ENCODE results near the gene EXOC1L. TPM values are rescaled to one million over a fixed set of nuclear protein-coding genes. Genes with fewer than 3 reads are reported as not detected.

The EXOC1L gene
- total and polyA plus RNA-seq, 2 donors (not counting 1 experiment from before 2014, with no cell fraction given) = not detected

GRCh38 chr4:55808186-55808585, 11.4 kb upstream of the EXOC1L start:
- Histone ChIP-seq H3K9ac (ENCODE audit: low read length) (no peak overlapping the region), H3K9me3 (ENCODE audit: control extremely low read depth in 1 of 3, control insufficient read depth in 2 of 3, insufficient read depth in 1 of 3, low read length in 2 of 3) (no peaks in the 10 kb centered on the region), H3K79me2 (ENCODE audit: control insufficient read depth, insufficient read depth, low read length) (no peaks in the 10 kb centered on the region), H2AFZ (ENCODE audit: insufficient read depth, low read depth, low read length, poor library complexity, severe bottlenecking) (no peak overlapping the region), H3K4me2 (replicated peaks; ENCODE audit: low read depth, low read length, poor library complexity, severe bottlenecking) (no peak overlapping the region), H3K36me3 (replicated peaks in 1 of 2; ENCODE audit: control extremely low read depth in 1 of 2, control insufficient read depth in 1 of 2, extremely low read depth in 1 of 2, insufficient read depth in 2 of 2, low read length in 1 of 2) (no peaks in the 10 kb centered on the region), H3K4me3 (ENCODE audit: control extremely low read depth in 1 of 5, extremely low read depth in 1 of 5, insufficient read depth in 1 of 5, low read depth in 2 of 5, low read length in 4 of 5) (no peak overlapping the region), H3K27ac (ENCODE audit: low read length in 2 of 2) (no peak overlapping the region), H4K20me1 (ENCODE audit: control insufficient read depth, insufficient read depth, low read length, poor library complexity, severe bottlenecking) (no peaks in the 10 kb centered on the region), H3K4me1 (ENCODE audit: control insufficient read depth in 2 of 2, insufficient read depth in 2 of 2, low read length in 2 of 2) (no peaks in the 10 kb centered on the region), H3K27me3 (replicated peaks in 1 of 4; ENCODE audit: control extremely low read depth in 1 of 4, control insufficient read depth in 3 of 4, insufficient read depth in 4 of 4, low read length in 3 of 4) (peaks cover 0 to 2% (median 0%) of the 10 kb centered on the region in 4 experiments)
- no peak overlapping the region for H3K27ac Mint-ChIP-seq
- POLR2A ChIA-PET = no interaction called here
- H3K4me1 Mint-ChIP-seq = no peaks in the 10 kb centered on the region
- no peak for ATAC-seq (ENCODE audit: low read depth)
- no CpG with 5 or more reads among the region's 2 CpGs for WGBS (ENCODE audit: insufficient coverage)
- H3K27me3 Mint-ChIP-seq = peaks cover 45% of the 10 kb centered on the region
- H3K4me3 Mint-ChIP-seq = no peak overlapping the region
- no peak for DNase-seq
- intact Hi-C loops (cut with micrococcal nuclease) = no loop called here
- no peaks in the 10 kb centered on the region for H3K9me3 Mint-ChIP-seq (ENCODE audit: insufficient read depth)
- CTCF ChIA-PET = no interaction called here
- no peak for TF ChIP-seq EZH2 (IDR thresholded peaks at IDR 0.05; ENCODE audit: borderline replicate concordance, insufficient read depth, low read depth, low read length, poor library complexity, severe bottlenecking)
- no peak for TF ChIP-seq CTCF (IDR thresholded peaks at IDR 0.05)

- no peak overlapping the region for H3K4me2 ChIP-seq (replicated peaks; ENCODE audit: low read depth, low read length, poor library complexity, severe bottlenecking)
- Mint-ChIP-seq H3K27ac (no peak overlapping the region), H3K27me3 (peaks cover 45% of the 10 kb centered on the region), H3K4me3 (no peak overlapping the region), H3K9me3 (ENCODE audit: insufficient read depth) (no peaks in the 10 kb centered on the region), H3K4me1 (no peaks in the 10 kb centered on the region)
- WGBS (ENCODE audit: insufficient coverage) = 100% methylated on average over 2 of the region's 5 CpGs
- ChIA-PET CTCF (no interaction called here), POLR2A (no interaction called here)
- H4K20me1 ChIP-seq (ENCODE audit: control insufficient read depth, insufficient read depth, low read length, poor library complexity, severe bottlenecking) = no peaks in the 10 kb centered on the region
- H2AFZ ChIP-seq (ENCODE audit: insufficient read depth, low read depth, low read length, poor library complexity, severe bottlenecking) = no peak overlapping the region
- DNase-seq (no peak), ATAC-seq (ENCODE audit: low read depth) (no peak)
- no peak overlapping the region for H3K27ac ChIP-seq (ENCODE audit: low read length in 2 of 2)
- H3K79me2 ChIP-seq (ENCODE audit: control insufficient read depth, insufficient read depth, low read length) = no peaks in the 10 kb centered on the region
- no peaks in the 10 kb centered on the region for H3K36me3 ChIP-seq (replicated peaks in 1 of 2; ENCODE audit: control extremely low read depth in 1 of 2, control insufficient read depth in 1 of 2, extremely low read depth in 1 of 2, insufficient read depth in 2 of 2, low read length in 1 of 2)
- intact Hi-C loops (cut with micrococcal nuclease) = no loop called here
- H3K9me3 ChIP-seq (ENCODE audit: control extremely low read depth in 1 of 3, control insufficient read depth in 2 of 3, insufficient read depth in 1 of 3, low read length in 2 of 3) = no peaks in the 10 kb centered on the region
- peaks cover 0 to 2% (median 0%) of the 10 kb centered on the region in 4 experiments for H3K27me3 ChIP-seq (replicated peaks in 1 of 4; ENCODE audit: control extremely low read depth in 1 of 4, control insufficient read depth in 3 of 4, insufficient read depth in 4 of 4, low read length in 3 of 4)
- no peak overlapping the region for H3K9ac ChIP-seq (ENCODE audit: low read length)
- TF ChIP-seq EZH2 (IDR thresholded peaks at IDR 0.05; ENCODE audit: borderline replicate concordance, insufficient read depth, low read depth, low read length, poor library complexity, severe bottlenecking) (no peak), CTCF (IDR thresholded peaks at IDR 0.05) (no peak)
- no peak overlapping the region for H3K4me3 ChIP-seq (ENCODE audit: control extremely low read depth in 1 of 5, extremely low read depth in 1 of 5, insufficient read depth in 1 of 5, low read depth in 2 of 5, low read length in 4 of 5)
- no peaks in the 10 kb centered on the region for H3K4me1 ChIP-seq (ENCODE audit: control insufficient read depth in 2 of 2, insufficient read depth in 2 of 2, low read length in 2 of 2)
Measured at GRCh38 chr4:55808632-55809031, 11.0 kb upstream of the EXOC1L start.
